Nephron progenitor cell (in vitro differentiated cells): ENCODE data around the gene CTNND2.

ENCODE experiments used
- DNase-seq: peaks from one replicate; pipeline ENCODE4 v3.0.0; 2021
- H3K27ac Mint-ChIP-seq: 2 replicates; pipeline ENCODE4 v1.8.0; 2021; ENCODE audit warnings: mild to moderate bottlenecking, moderate library complexity, mixed read lengths
- H3K27me3 Mint-ChIP-seq: 2 replicates; pipeline ENCODE4 v1.8.0; 2021; ENCODE audit warnings: mild to moderate bottlenecking, low read depth, mixed read lengths; ENCODE audit not compliant: poor library complexity
- H3K36me3 Mint-ChIP-seq: 2 replicates; pipeline ENCODE4 v1.8.0; 2021; ENCODE audit warnings: low read depth, mixed read lengths
- H3K4me1 Mint-ChIP-seq: 2 replicates; pipeline ENCODE4 v1.8.0; 2021; ENCODE audit warnings: mixed read lengths
- H3K4me3 Mint-ChIP-seq: 2 replicates; pipeline ENCODE4 v1.8.0; 2021; ENCODE audit warnings: mild to moderate bottlenecking, moderate library complexity, mixed read lengths
- H3K9me3 Mint-ChIP-seq: 2 replicates; pipeline ENCODE4 v1.8.0; 2021; ENCODE audit warnings: mild to moderate bottlenecking, moderate library complexity, mixed read lengths
- CTCF ChIP-seq: fragments of 200-600 bp; sonication (generic); IDR thresholded peaks from 2 replicates; pipeline ENCODE4 v1.5.0; 2021; ENCODE audit warnings: antibody characterized with exemption

Gene CTNND2

GRCh38 chr5:11139217-11139865, 764.9 kb downstream of the CTNND2 start:
- no peak for DNase-seq
- peaks cover 6% of the 10 kb centered on the region for H3K27me3 Mint-ChIP-seq
- peaks cover 2% of the 10 kb centered on the region for H3K9me3 Mint-ChIP-seq
- H3K4me1 Mint-ChIP-seq: peaks cover 4% of the 10 kb centered on the region
- no peak overlapping the region for H3K27ac Mint-ChIP-seq
- H3K36me3 Mint-ChIP-seq: no peaks in the 10 kb centered on the region
- TF ChIP-seq CTCF: no peak
- no peak overlapping the region for H3K4me3 Mint-ChIP-seq

- peaks cover 11% of the 10 kb centered on the region for H3K27me3 Mint-ChIP-seq
- DNase-seq: no peak
- no peak overlapping the region for H3K27ac Mint-ChIP-seq
- no peaks in the 10 kb centered on the region for H3K4me1 Mint-ChIP-seq
- no peak overlapping the region for H3K4me3 Mint-ChIP-seq
- no peaks in the 10 kb centered on the region for H3K9me3 Mint-ChIP-seq
- TF ChIP-seq CTCF: no peak
- no peaks in the 10 kb centered on the region for H3K36me3 Mint-ChIP-seq
Measured at GRCh38 chr5:11130131-11130530, 774.1 kb downstream of the CTNND2 start.

- Mint-ChIP-seq H3K27ac (no peak overlapping the region), H3K4me3 (no peak overlapping the region)
Measured at GRCh38 chr5:11128021-11128420, 776.2 kb downstream of the CTNND2 start.

GRCh38 chr5:11126844-11127243, 777.4 kb downstream of the CTNND2 start:
- no peaks in the 10 kb centered on the region for H3K9me3 Mint-ChIP-seq
- H3K27me3 Mint-ChIP-seq: peaks cover 11% of the 10 kb centered on the region
- H3K36me3 Mint-ChIP-seq: no peaks in the 10 kb centered on the region
- H3K27ac Mint-ChIP-seq: no peak overlapping the region
- no peak overlapping the region for H3K4me3 Mint-ChIP-seq
- H3K4me1 Mint-ChIP-seq: no peaks in the 10 kb centered on the region
- DNase-seq: no peak
- TF ChIP-seq CTCF: no peak

More at GRCh38 chr5:11128021-11128420, 776.2 kb downstream of the CTNND2 start:
- no peak for TF ChIP-seq CTCF
- DNase-seq: no peak
- H3K36me3 Mint-ChIP-seq: no peaks in the 10 kb centered on the region
- no peaks in the 10 kb centered on the region for H3K9me3 Mint-ChIP-seq
- peaks cover 11% of the 10 kb centered on the region for H3K27me3 Mint-ChIP-seq
- H3K4me1 Mint-ChIP-seq: no peaks in the 10 kb centered on the region

GRCh38 chr5:11121885-11122284, 782.4 kb downstream of the CTNND2 start:
- Mint-ChIP-seq H3K9me3 (no peaks in the 10 kb centered on the region), H3K27ac (no peak overlapping the region), H3K4me3 (no peak overlapping the region), H3K4me1 (no peaks in the 10 kb centered on the region), H3K36me3 (no peaks in the 10 kb centered on the region), H3K27me3 (peaks cover 10% of the 10 kb centered on the region)
- DNase-seq: no peak
- TF ChIP-seq CTCF: no peak

GRCh38 chr5:11110128-11110527, 794.1 kb downstream of the CTNND2 start:
- no peak for TF ChIP-seq CTCF
- Mint-ChIP-seq H3K27ac (no peak overlapping the region), H3K27me3 (no peaks in the 10 kb centered on the region), H3K36me3 (no peaks in the 10 kb centered on the region), H3K4me1 (no peaks in the 10 kb centered on the region), H3K9me3 (no peaks in the 10 kb centered on the region), H3K4me3 (no peak overlapping the region)
- DNase-seq: no peak
